CD14-positive monocyte (primary cell): ENCODE results near the gene CCN2. TPM values are rescaled to one million over a fixed set of nuclear protein-coding genes. Genes with fewer than 3 reads are reported as not detected.

ENCODE experiments used
- DNase-seq, 3 donors: peaks; one replicate each; pipeline ENCODE4 v3.0.0-alpha.2; 2011 to 2022
- H2AFZ ChIP-seq: 2 replicates; pipeline ENCODE4 v1.6.0; 2012; ENCODE audit warnings: mild to moderate bottlenecking, low read depth, low read length, inconsistent platforms; ENCODE audit not compliant: insufficient read depth, poor library complexity, severe bottlenecking
- H3K27ac ChIP-seq, 2 donors: 1 replicate in 1 of 2; 2 replicates in 1 of 2; pipeline ENCODE4 v1.5.1; 2012 to 2013; ENCODE audit warnings: low read length in 2 of 2, control low read depth in 1 of 2, inconsistent platforms in 1 of 2, low read depth in 1 of 2, mild to moderate bottlenecking in 1 of 2
- H3K27me3 ChIP-seq, 2 donors: one replicate each; pipeline versions ENCODE4 v1.6.0 to v1.6.1; 2011 to 2013; ENCODE audit warnings: low read length in 2 of 2; ENCODE audit not compliant: control insufficient read depth in 2 of 2, insufficient read depth in 2 of 2
- H3K36me3 ChIP-seq, 2 donors: replicated peaks in 1 of 2; 1 replicate in 1 of 2; 2 replicates in 1 of 2; pipeline versions ENCODE4 v1.5.1 to v1.6.1; 2012 to 2013; ENCODE audit warnings: low read length in 2 of 2, control low read depth in 1 of 2, inconsistent platforms in 1 of 2, mild to moderate bottlenecking in 1 of 2; ENCODE audit not compliant: insufficient read depth in 2 of 2, control insufficient read depth in 1 of 2
- H3K4me1 ChIP-seq, 2 donors: 1 replicate in 1 of 2; 2 replicates in 1 of 2; pipeline versions ENCODE4 v1.5.1 to v1.6.1; 2012 to 2013; ENCODE audit warnings: low read length in 2 of 2, control low read depth in 1 of 2, inconsistent platforms in 1 of 2, mild to moderate bottlenecking in 1 of 2, moderate library complexity in 1 of 2; ENCODE audit not compliant: insufficient read depth in 2 of 2, control insufficient read depth in 1 of 2
- H3K4me2 ChIP-seq: replicated peaks from 2 replicates; pipeline ENCODE3; 2012; ENCODE audit warnings: low read length, moderate library complexity, mild to moderate bottlenecking; ENCODE audit not compliant: poor library complexity, severe bottlenecking; ENCODE audit errors: extremely low read depth
- H3K4me3 ChIP-seq, 3 experiments: fragments of 200-600 bp in 1 of 3; sonication (generic) in 1 of 3; replicated peaks in 1 of 3; 1 replicate in 2 of 3; 2 replicates in 1 of 3; pipeline ENCODE4 v1.5.1; 2011 to 2013; ENCODE audit warnings: low read length in 3 of 3, mild to moderate bottlenecking in 3 of 3, control low read depth in 2 of 3, low read depth in 2 of 3, inconsistent platforms in 1 of 3, moderate library complexity in 1 of 3
- H3K79me2 ChIP-seq: 2 replicates; pipeline ENCODE4 v1.6.0; 2012; ENCODE audit warnings: mild to moderate bottlenecking, control low read depth, inconsistent platforms, low read length, moderate library complexity; ENCODE audit not compliant: insufficient read depth
- H3K9ac ChIP-seq: 2 replicates; pipeline ENCODE4 v1.6.0; 2017; ENCODE audit warnings: low read length, mild to moderate bottlenecking; ENCODE audit not compliant: insufficient read depth, poor library complexity, severe bottlenecking
- H3K9me3 ChIP-seq, 2 donors: replicated peaks in 1 of 2; 1 replicate in 1 of 2; 2 replicates in 1 of 2; pipeline versions ENCODE4 v1.5.1 to v1.6.1; 2012 to 2013; ENCODE audit warnings: low read length in 2 of 2, control low read depth in 1 of 2; ENCODE audit not compliant: control insufficient read depth in 1 of 2, insufficient read depth in 1 of 2
- H4K20me1 ChIP-seq: 2 replicates; pipeline ENCODE4 v1.6.0; 2012; ENCODE audit warnings: mild to moderate bottlenecking, low read length, control low read depth, moderate library complexity; ENCODE audit not compliant: insufficient read depth
- H3K27ac Mint-ChIP-seq, 7 donors: one replicate each; pipeline ENCODE4 v1.8.0; 2020; ENCODE audit warnings: mild to moderate bottlenecking in 7 of 7, mixed read lengths in 7 of 7, moderate library complexity in 6 of 7, inconsistent platforms in 2 of 7
- H3K27me3 Mint-ChIP-seq, 3 donors: one replicate each; pipeline ENCODE4 v1.8.0; 2021 to 2022; ENCODE audit warnings: low read depth in 3 of 3, mild to moderate bottlenecking in 3 of 3, mixed read lengths in 3 of 3, moderate library complexity in 3 of 3, inconsistent platforms in 1 of 3
- H3K36me3 Mint-ChIP-seq, 2 donors: one replicate each; pipeline ENCODE4 v1.8.0; 2020; ENCODE audit warnings: mixed read lengths in 2 of 2, inconsistent platforms in 1 of 2, mild to moderate bottlenecking in 1 of 2
- H3K4me1 Mint-ChIP-seq: one replicate; pipeline ENCODE4 v1.8.0; 2020; ENCODE audit warnings: mild to moderate bottlenecking, mixed read lengths
- H3K4me3 Mint-ChIP-seq, 2 donors: one replicate each; pipeline ENCODE4 v1.8.0; 2020; ENCODE audit warnings: mild to moderate bottlenecking in 2 of 2, mixed read lengths in 2 of 2, moderate library complexity in 1 of 2
- H3K9me3 Mint-ChIP-seq, 7 donors: one replicate each; pipeline ENCODE4 v1.8.0; 2020 to 2022; ENCODE audit warnings: mixed read lengths in 7 of 7, mild to moderate bottlenecking in 6 of 7, moderate library complexity in 6 of 7, inconsistent platforms in 2 of 7
- WGBS: methylation state at CpG from one replicate; pipeline ENCODE4 v1.1.5; 2013; ENCODE audit warnings: missing lambda C conversion rate; ENCODE audit not compliant: insufficient coverage; 5-methylcytosine and 5-hydroxymethylcytosine counted together
- intact Hi-C, 2 donors: fragments of 100-400 bp; cut with micrococcal nuclease; formaldehyde crosslinking; loops; one replicate each; pipeline versions ENCODE4 v1.15.0 to v1.15.1; 2023
- polyA plus RNA-seq, 3 donors: library from polyadenylated mRNA; depleted of rRNA in 1 of 3; unstranded in 2 of 3; stranded (reverse) in 1 of 3; fragments of 300-500 nt in 2 of 3; fragments of >200 nt in 1 of 3; fragmentation: Illumina TruSeq in 2 of 3; gene quantifications; 1 replicate in 2 of 3; 2 replicates in 1 of 3; pipeline ENCODE4 v1.2.3, GENCODE V29; 2012 to 2021
- TF ChIP-seq, protein P1 (sequence below): fragments of 200-600 bp; IDR thresholded peaks from one replicate; pipeline ENCODE4 v1.8.0; 2022; ENCODE audit warnings: antibody characterized with exemption, mild to moderate bottlenecking

CCN2 gene
- polyA plus RNA-seq, 3 donors: not detected

- DNase-seq: no peak
- Mint-ChIP-seq H3K4me1 (peaks cover 1% of the 10 kb centered on the region), H3K27me3 (peaks cover 16 to 52% (median 33%) of the 10 kb centered on the region in 3 donors), H3K36me3 (no peaks in the 10 kb centered on the region), H3K27ac (no peak overlapping the region), H3K4me3 (no peak overlapping the region), H3K9me3 (peaks cover 0 to 7% (median 6%) of the 10 kb centered on the region in 7 donors)
- Histone ChIP-seq H4K20me1 (no peaks in the 10 kb centered on the region), H3K27ac (no peak overlapping the region), H3K27me3 (peaks cover 30 to 49% of the 10 kb centered on the region in 2 donors), H3K9ac (no peak overlapping the region), H3K36me3 (no peaks in the 10 kb centered on the region), H3K79me2 (no peaks in the 10 kb centered on the region), H2AFZ (no peak overlapping the region), H3K4me1 (no peaks in the 10 kb centered on the region), H3K4me2 (no peak overlapping the region), H3K9me3 (peaks cover 0 to 5% of the 10 kb centered on the region in 2 donors), H3K4me3 (no peak overlapping the region)
- intact Hi-C loops: no loop called here
- TF ChIP-seq, protein P1, sequence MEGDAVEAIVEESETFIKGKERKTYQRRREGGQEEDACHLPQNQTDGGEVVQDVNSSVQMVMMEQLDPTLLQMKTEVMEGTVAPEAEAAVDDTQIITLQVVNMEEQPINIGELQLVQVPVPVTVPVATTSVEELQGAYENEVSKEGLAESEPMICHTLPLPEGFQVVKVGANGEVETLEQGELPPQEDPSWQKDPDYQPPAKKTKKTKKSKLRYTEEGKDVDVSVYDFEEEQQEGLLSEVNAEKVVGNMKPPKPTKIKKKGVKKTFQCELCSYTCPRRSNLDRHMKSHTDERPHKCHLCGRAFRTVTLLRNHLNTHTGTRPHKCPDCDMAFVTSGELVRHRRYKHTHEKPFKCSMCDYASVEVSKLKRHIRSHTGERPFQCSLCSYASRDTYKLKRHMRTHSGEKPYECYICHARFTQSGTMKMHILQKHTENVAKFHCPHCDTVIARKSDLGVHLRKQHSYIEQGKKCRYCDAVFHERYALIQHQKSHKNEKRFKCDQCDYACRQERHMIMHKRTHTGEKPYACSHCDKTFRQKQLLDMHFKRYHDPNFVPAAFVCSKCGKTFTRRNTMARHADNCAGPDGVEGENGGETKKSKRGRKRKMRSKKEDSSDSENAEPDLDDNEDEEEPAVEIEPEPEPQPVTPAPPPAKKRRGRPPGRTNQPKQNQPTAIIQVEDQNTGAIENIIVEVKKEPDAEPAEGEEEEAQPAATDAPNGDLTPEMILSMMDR: no peak
- WGBS: no CpG with 5 or more reads among the region's 3 CpGs
These were observed 39.2 kb downstream of the CCN2 start for GRCh38 chr6:131911951-131912350.

- H4K20me1 ChIP-seq: no peaks in the 10 kb centered on the region
- H3K79me2 ChIP-seq: no peaks in the 10 kb centered on the region
- no peaks in the 10 kb centered on the region for H3K36me3 ChIP-seq
- no peak overlapping the region for H3K4me3 ChIP-seq
- Mint-ChIP-seq H3K36me3 (no peaks in the 10 kb centered on the region), H3K4me1 (peaks cover 1% of the 10 kb centered on the region), H3K27me3 (peaks cover 18 to 50% (median 35%) of the 10 kb centered on the region in 3 donors), H3K27ac (no peak overlapping the region), H3K9me3 (peaks cover 0 to 4% (median 2%) of the 10 kb centered on the region in 7 donors), H3K4me3 (no peak overlapping the region)
- H3K9ac ChIP-seq: no peak overlapping the region
- peaks cover 0 to 2% of the 10 kb centered on the region in 2 donors for H3K9me3 ChIP-seq
- TF ChIP-seq, protein P1: no peak
- no peaks in the 10 kb centered on the region for H3K4me1 ChIP-seq
- no peak for DNase-seq
- H3K4me2 ChIP-seq: no peak overlapping the region
- WGBS: 86% methylated on average over 1 of the region's 4 CpGs
- no peak overlapping the region for H2AFZ ChIP-seq
- peaks cover 29 to 42% of the 10 kb centered on the region in 2 donors for H3K27me3 ChIP-seq
- intact Hi-C loops: no loop called here
- no peak overlapping the region for H3K27ac ChIP-seq
These were observed 40.2 kb downstream of the CCN2 start for GRCh38 chr6:131910956-131911355.
